Measurements from ENCODE around the gene CHRM5.
"Not testable (repeated sequence)": the region's sequence is repeated elsewhere in the genome, so short reads cannot be mapped to it uniquely, and the experiment has no call there.

Gene CHRM5

DNA sequence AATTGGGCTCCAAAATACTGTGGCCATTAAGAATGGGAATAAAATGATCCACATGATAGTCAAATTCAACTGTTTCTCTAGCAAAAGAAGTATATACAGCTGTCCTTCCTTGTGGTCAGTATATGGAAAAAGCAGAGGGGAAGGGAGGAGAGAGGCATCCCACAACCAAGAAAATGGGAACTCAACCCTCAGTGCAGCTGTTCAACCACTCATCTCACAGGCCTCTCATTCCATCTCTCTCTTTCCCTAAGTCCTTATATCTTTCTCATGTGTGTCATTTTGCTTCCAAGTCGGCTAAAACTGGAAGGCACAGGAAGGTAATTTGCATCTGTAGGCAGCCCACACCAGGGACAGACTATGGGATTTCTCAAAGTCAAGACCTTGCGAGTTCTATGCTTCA lies 43.2 kb downstream of the CHRM5 start:
- H3K27ac ChIP-seq, result no peak overlapping the region
- TF ChIP-seq ZFX (IDR thresholded peaks at IDR 0.05; ENCODE audit: borderline replicate concordance), result no peak
- TF ChIP-seq, protein P1, sequence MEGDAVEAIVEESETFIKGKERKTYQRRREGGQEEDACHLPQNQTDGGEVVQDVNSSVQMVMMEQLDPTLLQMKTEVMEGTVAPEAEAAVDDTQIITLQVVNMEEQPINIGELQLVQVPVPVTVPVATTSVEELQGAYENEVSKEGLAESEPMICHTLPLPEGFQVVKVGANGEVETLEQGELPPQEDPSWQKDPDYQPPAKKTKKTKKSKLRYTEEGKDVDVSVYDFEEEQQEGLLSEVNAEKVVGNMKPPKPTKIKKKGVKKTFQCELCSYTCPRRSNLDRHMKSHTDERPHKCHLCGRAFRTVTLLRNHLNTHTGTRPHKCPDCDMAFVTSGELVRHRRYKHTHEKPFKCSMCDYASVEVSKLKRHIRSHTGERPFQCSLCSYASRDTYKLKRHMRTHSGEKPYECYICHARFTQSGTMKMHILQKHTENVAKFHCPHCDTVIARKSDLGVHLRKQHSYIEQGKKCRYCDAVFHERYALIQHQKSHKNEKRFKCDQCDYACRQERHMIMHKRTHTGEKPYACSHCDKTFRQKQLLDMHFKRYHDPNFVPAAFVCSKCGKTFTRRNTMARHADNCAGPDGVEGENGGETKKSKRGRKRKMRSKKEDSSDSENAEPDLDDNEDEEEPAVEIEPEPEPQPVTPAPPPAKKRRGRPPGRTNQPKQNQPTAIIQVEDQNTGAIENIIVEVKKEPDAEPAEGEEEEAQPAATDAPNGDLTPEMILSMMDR (IDR thresholded peaks at IDR 0.05), result no peak

DNA sequence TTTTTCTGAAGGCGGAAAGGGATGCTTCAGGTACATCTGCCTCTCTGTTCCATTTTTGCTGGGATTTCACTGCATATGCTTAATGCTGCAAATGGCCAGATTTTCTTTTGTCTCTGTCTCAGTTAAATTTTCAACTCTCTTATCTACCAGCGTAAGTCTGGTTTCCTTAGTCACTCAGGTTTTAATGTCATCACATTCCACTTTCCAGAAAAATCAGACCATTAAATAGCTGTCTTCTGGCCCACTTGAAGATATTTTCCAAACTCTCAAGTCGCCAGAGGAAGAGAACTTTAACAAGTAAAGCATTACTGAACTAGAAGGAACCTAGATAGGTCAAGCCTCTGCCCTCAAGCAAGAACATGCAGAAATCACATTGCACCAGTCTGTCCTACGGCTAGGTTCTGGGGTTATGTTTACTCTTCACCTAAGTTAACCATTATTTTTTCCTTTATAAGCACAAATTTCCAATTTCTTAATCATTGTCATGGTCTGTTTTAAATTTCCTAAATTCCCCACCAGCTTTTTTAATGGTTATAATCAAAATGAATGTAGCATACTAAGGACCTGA lies 44.2 kb downstream of the CHRM5 start:
- H3K27ac ChIP-seq, result no peak overlapping the region

DNA sequence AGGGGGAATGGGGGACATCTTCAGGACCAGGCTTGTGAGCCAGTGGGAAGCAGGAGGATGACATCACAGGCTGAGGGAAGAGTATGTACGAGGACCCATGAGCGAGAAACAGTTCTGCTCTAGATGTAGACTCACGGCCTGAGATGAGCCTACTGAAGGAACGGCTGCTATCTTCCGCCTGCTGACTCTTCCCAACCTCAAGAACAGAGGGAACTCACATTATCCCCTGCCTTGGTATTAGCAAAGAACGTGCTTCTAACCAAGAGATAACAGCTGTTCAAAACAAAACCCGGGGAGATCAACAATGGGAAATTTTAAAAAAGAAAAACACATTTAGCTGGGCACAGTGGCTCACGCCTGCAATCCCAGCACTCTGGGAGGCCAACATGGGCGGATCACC lies 45.4 kb downstream of the CHRM5 start:
- no peak for TF ChIP-seq ZFX (IDR thresholded peaks at IDR 0.05; ENCODE audit: borderline replicate concordance)
- TF ChIP-seq, protein P1 (IDR thresholded peaks at IDR 0.05), result no peak
- H3K27ac ChIP-seq, result no peak overlapping the region

More for the DNA sequence above, 44.2 kb downstream of the CHRM5 start:
- TF ChIP-seq ZFX (IDR thresholded peaks at IDR 0.05; ENCODE audit: borderline replicate concordance), result no peak
- TF ChIP-seq, protein P1 (IDR thresholded peaks at IDR 0.05), result no peak

DNA sequence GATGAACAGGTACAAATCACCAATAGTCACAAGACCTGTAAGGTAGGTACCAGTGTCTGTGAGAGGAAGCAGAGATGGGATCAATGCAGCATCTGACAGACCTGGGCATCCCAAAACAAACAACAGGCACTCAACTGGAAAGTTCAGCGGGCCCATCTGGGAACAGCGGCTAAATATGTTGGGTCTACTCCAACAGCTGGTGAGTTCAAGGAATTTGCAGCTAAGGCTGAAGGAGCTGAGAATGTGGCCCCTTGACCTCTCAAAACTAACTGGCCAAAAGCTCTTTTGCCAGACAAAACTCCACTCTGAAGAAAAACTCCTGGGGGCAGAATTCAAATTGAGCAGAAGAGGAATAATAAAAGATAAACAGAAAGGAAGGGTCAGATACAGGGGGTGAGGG lies 46.3 kb downstream of the CHRM5 start:
- no peak overlapping the region for H3K27ac ChIP-seq
- TF ChIP-seq ZFX (IDR thresholded peaks at IDR 0.05; ENCODE audit: borderline replicate concordance), result no peak
- TF ChIP-seq, protein P1 (IDR thresholded peaks at IDR 0.05), result no peak

DNA sequence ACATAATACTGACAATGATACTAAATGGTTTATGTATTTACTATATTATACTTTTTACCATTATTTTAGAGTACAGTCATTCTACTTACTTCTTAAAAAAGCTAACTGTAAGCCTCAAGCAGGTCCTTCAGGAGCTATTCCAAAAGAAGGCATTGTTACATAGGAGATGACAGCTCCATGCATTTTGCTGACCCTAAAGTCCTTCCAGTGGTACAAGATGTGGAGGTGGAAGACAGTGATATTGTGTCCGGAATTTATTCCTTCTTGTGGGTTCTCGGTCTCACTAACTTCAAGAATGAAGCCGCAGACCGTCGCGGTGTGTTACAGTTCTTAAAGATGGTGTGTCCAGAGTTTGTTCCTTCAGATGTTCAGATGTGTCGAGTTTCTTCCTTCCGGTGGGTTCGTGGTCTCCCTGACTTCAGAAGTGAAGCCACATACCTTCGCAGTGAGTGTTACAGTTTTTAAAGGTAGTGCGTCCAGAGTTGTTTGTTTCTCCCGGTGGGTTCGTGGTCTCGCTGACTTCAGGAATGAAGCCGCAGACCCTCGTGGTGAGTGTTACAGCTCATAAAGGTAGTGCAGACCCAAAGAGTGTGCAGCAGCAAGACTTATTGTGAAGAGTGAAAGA lies 49.8 kb downstream of the CHRM5 start:
- no peak for TF ChIP-seq ZFX (IDR thresholded peaks at IDR 0.05; ENCODE audit: borderline replicate concordance)
- TF ChIP-seq, protein P1 (IDR thresholded peaks at IDR 0.05), result no peak
- no peak overlapping the region for H3K27ac ChIP-seq

DNA sequence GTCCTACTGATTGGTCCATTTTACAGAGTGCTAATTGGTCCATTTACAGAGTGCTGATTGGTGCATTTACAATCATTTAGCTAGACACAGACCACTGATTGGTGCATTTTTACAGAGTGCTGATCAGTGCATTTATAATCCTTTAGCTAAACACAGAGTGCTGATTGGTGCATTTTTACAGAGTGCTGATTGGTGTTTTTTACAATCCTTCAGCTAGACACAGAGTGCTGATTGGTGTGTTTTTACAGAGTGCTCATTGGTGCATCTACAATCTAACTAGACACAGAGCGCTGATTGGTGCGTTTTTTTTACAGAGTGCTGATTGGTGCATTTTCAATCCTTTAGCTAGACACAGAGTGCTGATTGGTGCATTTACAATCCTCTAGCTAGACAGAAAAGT lies 50.4 kb downstream of the CHRM5 start:
- H3K27ac ChIP-seq, result not testable (repeated sequence)

DNA sequence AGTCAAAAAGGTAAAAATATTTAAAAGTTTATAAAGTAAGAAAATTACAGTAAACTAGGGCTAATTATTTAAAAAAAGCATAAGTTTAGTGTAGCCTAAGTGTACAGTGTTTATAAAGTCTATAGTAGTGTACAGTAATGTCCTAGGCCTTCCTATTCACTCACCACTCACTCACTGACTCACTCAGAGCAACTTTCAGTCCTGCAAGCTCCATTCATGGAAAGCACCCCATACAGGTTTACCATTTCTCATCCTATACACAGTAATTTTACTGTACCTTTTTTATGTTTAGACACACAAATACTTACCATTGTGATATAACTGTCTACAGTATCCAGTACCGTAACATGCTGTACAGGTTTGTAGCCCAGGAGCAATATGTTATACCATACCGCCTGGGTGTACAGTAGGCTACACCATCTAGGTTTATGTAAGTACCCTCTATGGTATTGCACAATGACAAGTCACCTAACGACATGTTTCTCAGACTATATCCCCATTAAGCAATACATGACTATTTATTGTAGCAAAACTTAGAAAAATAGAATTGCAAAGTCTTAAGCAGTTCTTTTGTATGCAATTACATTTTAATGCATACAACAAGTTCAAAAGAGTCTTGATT lies 51.2 kb downstream of the CHRM5 start:
- no peak for TF ChIP-seq ZFX (IDR thresholded peaks at IDR 0.05; ENCODE audit: borderline replicate concordance)
- TF ChIP-seq, protein P1 (IDR thresholded peaks at IDR 0.05), result no peak
- no peak overlapping the region for H3K27ac ChIP-seq

All from 22Rv1 (cell line).